GM10266 (cell line): Measurements from ENCODE around the gene FGF10.

Experiments
- DNase-seq: peaks from one replicate; pipeline ENCODE4 v3.0.0; 2012; ENCODE audit errors: extremely low spot score
- TF ChIP-seq, protein P1 (sequence below): IDR thresholded peaks from 2 replicates; pipeline ENCODE4 v1.5.1; 2012; ENCODE audit warnings: mild to moderate bottlenecking, low read depth; ENCODE audit not compliant: control insufficient read depth, insufficient read depth; ENCODE audit errors: missing control alignments

Gene FGF10

DNA sequence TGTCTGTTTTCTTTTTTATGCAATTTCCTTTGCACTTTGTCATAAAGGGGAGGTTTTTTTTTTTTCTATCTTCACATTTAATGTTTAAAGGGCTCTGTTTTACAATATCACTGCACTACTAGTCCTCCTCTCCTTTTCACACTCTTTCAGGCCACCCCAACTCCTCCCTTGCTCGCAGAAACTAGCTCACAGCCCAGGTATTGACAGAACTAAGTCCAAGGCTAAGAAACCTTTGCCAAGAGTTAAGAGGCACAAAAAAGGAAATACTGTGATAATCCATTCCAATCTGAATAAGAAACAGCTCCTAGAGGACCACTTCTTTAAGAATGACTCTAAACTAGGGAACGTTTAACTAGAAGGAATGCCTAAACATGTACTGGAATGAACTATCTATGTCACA is 1.1 kb upstream of the FGF10 start:
- no peak for DNase-seq
- TF ChIP-seq, protein P1, sequence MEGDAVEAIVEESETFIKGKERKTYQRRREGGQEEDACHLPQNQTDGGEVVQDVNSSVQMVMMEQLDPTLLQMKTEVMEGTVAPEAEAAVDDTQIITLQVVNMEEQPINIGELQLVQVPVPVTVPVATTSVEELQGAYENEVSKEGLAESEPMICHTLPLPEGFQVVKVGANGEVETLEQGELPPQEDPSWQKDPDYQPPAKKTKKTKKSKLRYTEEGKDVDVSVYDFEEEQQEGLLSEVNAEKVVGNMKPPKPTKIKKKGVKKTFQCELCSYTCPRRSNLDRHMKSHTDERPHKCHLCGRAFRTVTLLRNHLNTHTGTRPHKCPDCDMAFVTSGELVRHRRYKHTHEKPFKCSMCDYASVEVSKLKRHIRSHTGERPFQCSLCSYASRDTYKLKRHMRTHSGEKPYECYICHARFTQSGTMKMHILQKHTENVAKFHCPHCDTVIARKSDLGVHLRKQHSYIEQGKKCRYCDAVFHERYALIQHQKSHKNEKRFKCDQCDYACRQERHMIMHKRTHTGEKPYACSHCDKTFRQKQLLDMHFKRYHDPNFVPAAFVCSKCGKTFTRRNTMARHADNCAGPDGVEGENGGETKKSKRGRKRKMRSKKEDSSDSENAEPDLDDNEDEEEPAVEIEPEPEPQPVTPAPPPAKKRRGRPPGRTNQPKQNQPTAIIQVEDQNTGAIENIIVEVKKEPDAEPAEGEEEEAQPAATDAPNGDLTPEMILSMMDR = no peak

- no peak for DNase-seq
Observed at GRCh38 chr5:44389823-44390143, 563 bp upstream of the FGF10 start.

DNA sequence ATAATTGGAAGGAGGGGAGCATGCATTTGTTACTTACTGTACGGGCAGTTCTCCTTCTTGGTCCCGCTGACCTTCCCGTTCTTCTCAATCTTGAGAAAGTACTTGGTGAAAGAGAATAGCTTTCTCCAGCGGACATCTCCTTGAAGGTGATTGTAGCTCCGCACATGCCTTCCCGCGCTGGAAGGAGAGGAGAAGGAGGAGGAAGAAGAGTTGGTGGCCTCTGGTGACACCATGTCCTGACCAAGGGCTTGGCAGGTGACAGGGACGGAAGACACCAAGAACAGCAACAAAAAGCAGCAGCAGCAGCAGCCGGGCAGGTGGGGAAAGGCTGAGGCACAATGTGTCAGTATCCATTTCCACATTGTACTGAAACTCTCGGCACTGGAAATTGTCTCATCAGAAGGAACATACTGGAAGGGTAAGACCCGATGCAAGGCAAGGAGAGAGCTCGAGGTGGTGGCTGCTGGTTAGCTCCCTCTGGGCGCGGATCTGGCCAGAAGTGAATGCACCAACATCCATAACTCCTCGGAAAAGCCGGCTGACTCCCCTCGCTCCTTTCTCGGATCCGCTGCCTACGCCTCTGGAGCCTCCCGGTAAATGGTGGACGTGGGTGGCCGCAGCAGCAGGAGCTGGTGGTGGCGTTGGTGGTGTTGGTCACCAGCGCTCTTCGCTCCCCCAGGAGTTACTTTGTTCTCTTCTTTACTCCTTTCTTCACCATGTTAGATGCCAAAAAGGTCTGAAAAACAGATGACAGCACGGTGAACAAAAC is 715 bp downstream of the FGF10 start:
- TF ChIP-seq, protein P1 = no peak
- DNase-seq = no peak

More at GRCh38 chr5:44389823-44390143, 563 bp upstream of the FGF10 start:
- TF ChIP-seq, protein P1 = no peak

DNA sequence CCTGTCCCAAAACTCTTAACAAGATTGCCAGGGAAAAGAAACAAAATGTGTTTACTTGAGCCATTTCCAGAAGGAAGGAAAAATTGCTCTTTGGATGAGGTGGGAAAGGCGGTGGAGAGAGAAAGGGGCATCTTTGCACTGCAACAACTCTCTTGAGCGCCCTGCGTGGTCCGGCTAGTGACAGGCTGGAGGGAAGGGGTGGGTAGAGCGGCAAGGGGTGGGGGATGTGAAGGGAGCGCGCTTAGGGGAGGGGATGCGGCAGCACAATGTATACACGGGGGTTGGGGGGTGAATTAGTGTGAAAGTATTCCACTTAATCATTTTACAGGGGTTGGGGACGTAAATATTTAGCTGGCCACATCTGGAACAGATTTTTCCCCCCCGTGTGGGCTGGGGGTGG is 1.3 kb downstream of the FGF10 start:
- no peak for DNase-seq
- TF ChIP-seq, protein P1 = no peak

DNA sequence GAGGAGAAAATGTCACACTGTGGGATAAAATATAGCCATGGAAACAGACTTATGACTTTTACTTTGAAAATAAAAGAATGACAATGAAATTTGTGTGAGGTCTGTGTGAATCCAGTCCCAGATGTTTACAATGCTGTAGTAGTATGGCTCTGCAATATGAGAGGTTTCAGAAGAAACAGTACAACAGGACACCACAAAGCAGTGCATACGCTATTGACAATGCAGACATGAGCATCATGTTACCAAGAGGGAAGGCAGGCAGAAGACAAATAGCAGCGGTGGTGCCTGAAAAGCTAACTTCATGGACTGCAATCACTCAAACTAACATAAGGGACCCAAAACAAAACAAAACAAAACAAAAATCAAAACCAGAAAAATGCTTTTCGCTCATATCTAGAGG is 1.8 kb downstream of the FGF10 start:
- no peak for DNase-seq
- TF ChIP-seq, protein P1 = no peak

DNA sequence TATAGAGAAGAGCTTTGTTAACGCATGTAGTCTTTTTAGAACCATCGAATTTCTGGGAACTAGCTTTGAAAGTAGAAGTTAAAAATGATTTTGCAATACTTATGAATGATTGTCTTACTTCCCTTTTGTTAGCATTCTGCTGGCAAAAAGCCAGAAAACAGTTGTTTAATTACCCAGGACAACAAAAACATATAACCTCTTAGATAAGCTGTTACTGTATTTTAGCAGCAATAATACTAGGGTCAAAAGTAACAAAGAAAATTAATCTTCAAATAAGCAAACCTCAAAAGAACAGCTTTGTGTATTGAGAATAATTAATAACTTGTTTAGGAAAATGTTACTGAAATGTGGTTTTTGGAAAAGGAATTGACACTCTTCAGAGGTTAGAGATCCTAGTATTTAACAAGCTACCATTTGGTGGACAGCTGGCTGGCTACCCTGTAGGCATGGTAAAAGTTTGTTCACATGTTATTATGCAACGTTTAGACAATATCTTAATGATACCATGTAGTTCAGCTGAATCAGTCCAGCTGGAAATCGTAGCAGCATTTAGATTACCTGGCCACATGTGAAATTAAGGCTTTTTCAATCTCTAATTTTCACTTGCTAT is 3.8 kb downstream of the FGF10 start:
- TF ChIP-seq, protein P1 = no peak
- DNase-seq = no peak

- TF ChIP-seq, protein P1 = no peak
- no peak for DNase-seq
Observed at GRCh38 chr5:44384816-44385215, 4.4 kb downstream of the FGF10 start.
